Spinal cord (tissue), 9 donors: Measurements from ENCODE around the gene LASP1NB.

Source experiments
- DNase-seq, 6 donors: peaks; one replicate each; pipeline versions ENCODE4 v3.0.0 to v3.0.0-alpha.2; 2013 to 2015; ENCODE audit warnings: low spot score in 6 of 6, low read depth in 4 of 6
- H3K27ac ChIP-seq: one replicate; pipeline ENCODE4 v1.5.1; 2013; ENCODE audit warnings: low read depth, low read length, control low read depth
- H3K27me3 ChIP-seq: one replicate; pipeline ENCODE4 v1.6.1; 2013; ENCODE audit warnings: low read length; ENCODE audit not compliant: control insufficient read depth, insufficient read depth
- H3K36me3 ChIP-seq: one replicate; pipeline ENCODE4 v1.6.1; 2013; ENCODE audit warnings: low read length; ENCODE audit not compliant: control insufficient read depth, insufficient read depth
- H3K4me1 ChIP-seq: one replicate; pipeline ENCODE4 v1.6.1; 2013; ENCODE audit warnings: low read length; ENCODE audit not compliant: control insufficient read depth, insufficient read depth
- H3K4me3 ChIP-seq: one replicate; pipeline ENCODE4 v1.5.1; 2013; ENCODE audit warnings: low read depth, low read length, control low read depth
- H3K9me3 ChIP-seq: one replicate; pipeline ENCODE4 v1.6.1; 2013; ENCODE audit warnings: low read length; ENCODE audit not compliant: control insufficient read depth, insufficient read depth
- WGBS: methylation state at CpG from one replicate; pipeline ENCODE4 v1.1.5; 2013; ENCODE audit warnings: missing lambda C conversion rate; ENCODE audit not compliant: insufficient coverage; 5-methylcytosine and 5-hydroxymethylcytosine counted together
- donor health status: healthy.

LASP1NB gene

GRCh38 chr17:38893607-38894006 lies 31.8 kb upstream of the LASP1NB start:
- peaks cover 74% of the 10 kb centered on the region for H3K36me3 ChIP-seq

GRCh38 chr17:38894276-38894675 lies 31.1 kb upstream of the LASP1NB start:
- Histone ChIP-seq H3K9me3 (no peaks in the 10 kb centered on the region), H3K36me3 (peaks cover 79% of the 10 kb centered on the region), H3K4me1 (peaks cover 46% of the 10 kb centered on the region), H3K27ac (no peak overlapping the region), H3K27me3 (no peaks in the 10 kb centered on the region), H3K4me3 (no peak overlapping the region)
- WGBS: 69% methylated on average over 5 of the region's 7 CpGs
- no peak for DNase-seq

More at GRCh38 chr17:38893607-38894006, 31.8 kb upstream of the LASP1NB start:
- 48% methylated on average over 6 of the region's 6 CpGs for WGBS
- Histone ChIP-seq H3K9me3 (no peaks in the 10 kb centered on the region), H3K27me3 (no peaks in the 10 kb centered on the region), H3K27ac (no peak overlapping the region), H3K4me1 (peaks cover 46% of the 10 kb centered on the region), H3K4me3 (no peak overlapping the region)
- DNase-seq: no peak

- H3K4me1 ChIP-seq: peaks cover 60% of the 10 kb centered on the region
- H3K27me3 ChIP-seq: no peaks in the 10 kb centered on the region
- no peaks in the 10 kb centered on the region for H3K9me3 ChIP-seq
- 51% methylated on average over 12 of the region's 13 CpGs for WGBS
- H3K27ac ChIP-seq: no peak overlapping the region
- H3K4me3 ChIP-seq: no peak overlapping the region
- peak in 2 of 6 donors; percentile 21 to 30 for DNase-seq
- peaks cover 73% of the 10 kb centered on the region for H3K36me3 ChIP-seq
Measured at GRCh38 chr17:38896346-38896954, 29.0 kb upstream of the LASP1NB start.

GRCh38 chr17:38897176-38897575 lies 28.2 kb upstream of the LASP1NB start:
- no peaks in the 10 kb centered on the region for H3K9me3 ChIP-seq
- H3K4me3 ChIP-seq: no peak overlapping the region
- WGBS: 59% methylated on average over 6 of the region's 6 CpGs
- no peaks in the 10 kb centered on the region for H3K27me3 ChIP-seq
- H3K4me1 ChIP-seq: peaks cover 59% of the 10 kb centered on the region
- DNase-seq: no peak
- H3K36me3 ChIP-seq: peaks cover 73% of the 10 kb centered on the region
- H3K27ac ChIP-seq: no peak overlapping the region

- no peak overlapping the region for H3K4me3 ChIP-seq
- WGBS: 69% methylated on average over 12 of the region's 12 CpGs
- no peak overlapping the region for H3K27ac ChIP-seq
- no peaks in the 10 kb centered on the region for H3K27me3 ChIP-seq
- peak in 1 of 6 donors; percentile 51 for DNase-seq
- peaks cover 70% of the 10 kb centered on the region for H3K36me3 ChIP-seq
- no peaks in the 10 kb centered on the region for H3K9me3 ChIP-seq
- H3K4me1 ChIP-seq: peaks cover 53% of the 10 kb centered on the region
Measured at GRCh38 chr17:38897671-38898290, 27.6 kb upstream of the LASP1NB start.

- Histone ChIP-seq H3K27ac (no peak overlapping the region), H3K9me3 (no peaks in the 10 kb centered on the region), H3K36me3 (peaks cover 66% of the 10 kb centered on the region), H3K4me3 (no peak overlapping the region), H3K27me3 (no peaks in the 10 kb centered on the region), H3K4me1 (peaks cover 53% of the 10 kb centered on the region)
- WGBS: 88% methylated on average over 7 of the region's 9 CpGs
- DNase-seq: no peak
Measured at GRCh38 chr17:38898291-38898679, 27.1 kb upstream of the LASP1NB start.

GRCh38 chr17:38898812-38899348 lies 26.5 kb upstream of the LASP1NB start:
- H3K4me3 ChIP-seq: no peak overlapping the region
- H3K4me1 ChIP-seq: peaks cover 53% of the 10 kb centered on the region
- peaks cover 62% of the 10 kb centered on the region for H3K36me3 ChIP-seq
- no peak overlapping the region for H3K27ac ChIP-seq
- no peak for DNase-seq
- H3K27me3 ChIP-seq: no peaks in the 10 kb centered on the region
- H3K9me3 ChIP-seq: no peaks in the 10 kb centered on the region
- WGBS: 89% methylated on average over 9 of the region's 11 CpGs

GRCh38 chr17:38899421-38899820 lies 26.0 kb upstream of the LASP1NB start:
- no peak overlapping the region for H3K4me3 ChIP-seq
- WGBS: 80% methylated on average over 2 of the region's 5 CpGs
- H3K27ac ChIP-seq: no peak overlapping the region
- no peak for DNase-seq
- no peaks in the 10 kb centered on the region for H3K27me3 ChIP-seq
- H3K36me3 ChIP-seq: peaks cover 64% of the 10 kb centered on the region
- H3K4me1 ChIP-seq: peaks cover 53% of the 10 kb centered on the region
- H3K9me3 ChIP-seq: no peaks in the 10 kb centered on the region

- peaks cover 48% of the 10 kb centered on the region for H3K4me1 ChIP-seq
- WGBS: 62% methylated on average over 6 of the region's 10 CpGs
- peaks cover 63% of the 10 kb centered on the region for H3K36me3 ChIP-seq
- H3K27me3 ChIP-seq: no peaks in the 10 kb centered on the region
- peak in 1 of 6 donors; percentile 55 for DNase-seq
- H3K27ac ChIP-seq: no peak overlapping the region
- H3K9me3 ChIP-seq: no peaks in the 10 kb centered on the region
- H3K4me3 ChIP-seq: no peak overlapping the region
Measured at GRCh38 chr17:38900978-38901656, 24.3 kb upstream of the LASP1NB start.
